K562 (cell line): ENCODE results near the gene IGF1R. TPM values are rescaled to one million over a fixed set of nuclear protein-coding genes. Genes with fewer than 3 reads are reported as not detected.

ENCODE experiments used
- ATAC-seq: fragments of 200-7000 bp; cut with Tn5 transposase; 3 replicates; pipeline ENCODE4 v1.9.1; 2020; ENCODE audit warnings: moderate library complexity
- BruUV-seq: library from RNA; stranded (reverse); fragments of 400-500 nt; replicated peaks from 2 replicates; lab custom pipeline; 2021; lab: Mats Ljungman, UMichigan
- CTCF ChIA-PET: fragments of 300-600 bp; formaldehyde crosslinking; extraction: SDS; loops from one replicate; lab custom pipeline; 2021; ENCODE audit warnings: low intra/inter-chr PET ratio; lab: Yijun Ruan, JAX
- POLR2A ChIA-PET: fragments of 300-600, 350-650 bp; sonication (Branson Sonifier 250); formaldehyde crosslinking; extraction: SDS; loops from one replicate; lab custom pipeline; 2021; ENCODE audit warnings: antibody characterized with exemption, inconsistent platforms; lab: Yijun Ruan, JAX
- DNase-seq, 4 experiments: peaks; one replicate each; pipeline versions ENCODE4 v3.0.0 to v3.0.0-alpha.2; 2011 to 2018; ENCODE audit warnings: low spot score in 3 of 4, mixed read lengths in 3 of 4; ENCODE audit errors: extremely low read depth in 1 of 4
- FAIRE-seq: peaks from 2 replicates; lab custom pipeline; 2011; peaks lifted over from hg19 to GRCh38; lab: Jason Lieb, UNC
- H2AFZ ChIP-seq: 2 replicates; pipeline ENCODE4 v1.6.0; 2011; ENCODE audit warnings: low read depth, low read length, control low read depth, inconsistent platforms
- H3K27ac ChIP-seq: fragments of 200-600 bp; 3 replicates; pipeline ENCODE4 v1.8.0; 2011; ENCODE audit warnings: low read depth, mild to moderate bottlenecking, control low read depth, inconsistent platforms, low read length, moderate library complexity, mixed read lengths; ENCODE audit errors: extremely low read depth
- H3K27me3 ChIP-seq, 2 experiments: fragments of 300-600 bp in 1 of 2; 2 replicates in 1 of 2; 3 replicates in 1 of 2; pipeline versions ENCODE4 v1.6.0 to v1.8.0; 2011; ENCODE audit warnings: inconsistent platforms in 2 of 2, low read length in 2 of 2, mild to moderate bottlenecking in 1 of 2, mixed read lengths in 1 of 2, moderate library complexity in 1 of 2; ENCODE audit not compliant: control insufficient read depth in 2 of 2, insufficient read depth in 2 of 2
- H3K36me3 ChIP-seq: fragments of 300-600 bp; 3 replicates; pipeline ENCODE4 v1.8.0; 2011; ENCODE audit warnings: mild to moderate bottlenecking, low read length, inconsistent platforms; ENCODE audit not compliant: control insufficient read depth, insufficient read depth
- H3K4me1 ChIP-seq, 2 experiments: fragments of 200-600 bp in 1 of 2; replicated peaks in 1 of 2; 2 replicates in 1 of 2; 3 replicates in 1 of 2; pipeline versions ENCODE4 v1.5.1 to v1.8.0; 2011; ENCODE audit warnings: inconsistent platforms in 2 of 2, low read length in 2 of 2, mild to moderate bottlenecking in 1 of 2, mixed read lengths in 1 of 2, moderate library complexity in 1 of 2; ENCODE audit not compliant: control insufficient read depth in 2 of 2, insufficient read depth in 2 of 2
- H3K4me2 ChIP-seq: 2 replicates; pipeline ENCODE4 v1.6.1; 2011; ENCODE audit warnings: low read length, control low read depth, inconsistent platforms, mixed read lengths; ENCODE audit not compliant: insufficient read depth
- H3K4me3 ChIP-seq: fragments of 200-600 bp; sonication (generic), shearing (Covaris generic); 2 replicates; pipeline ENCODE4 v1.5.1; 2016; ENCODE audit warnings: control low read depth, inconsistent platforms
- H3K79me2 ChIP-seq: fragments of 200-600 bp; 3 replicates; pipeline ENCODE4 v1.8.0; 2011; ENCODE audit warnings: low read length, inconsistent platforms; ENCODE audit not compliant: control insufficient read depth, insufficient read depth
- H3K9ac ChIP-seq, 2 experiments: 2 replicates each; pipeline versions ENCODE4 v1.6.0 to v1.6.1; 2011; ENCODE audit warnings: low read depth in 2 of 2, low read length in 2 of 2, control low read depth in 1 of 2, inconsistent platforms in 1 of 2, mild to moderate bottlenecking in 1 of 2, mixed read lengths in 1 of 2; ENCODE audit not compliant: insufficient read depth in 1 of 2
- H3K9me1 ChIP-seq: one replicate; pipeline ENCODE4 v1.6.0; 2011; ENCODE audit warnings: inconsistent platforms, mild to moderate bottlenecking, low read length, moderate library complexity; ENCODE audit not compliant: control insufficient read depth, insufficient read depth
- H3K9me3 ChIP-seq: replicated peaks from 2 replicates; pipeline ENCODE4 v1.5.1; 2011; ENCODE audit warnings: low read depth, low read length, inconsistent platforms; ENCODE audit not compliant: control insufficient read depth, insufficient read depth
- H4K20me1 ChIP-seq: replicated peaks from 2 replicates; pipeline ENCODE4 v1.6.1; 2011; ENCODE audit warnings: low read length, inconsistent platforms, mixed read lengths; ENCODE audit not compliant: control insufficient read depth, insufficient read depth
- BRD4 ChIP-seq: fragments of 200-600 bp; sonication (generic); IDR thresholded peaks from 2 replicates; pipeline ENCODE4 v1.6.1; 2017; ENCODE audit warnings: inconsistent platforms
- FOXP1 ChIP-seq: sonication (generic); formaldehyde crosslinking; IDR thresholded peaks from 2 replicates; pipeline ENCODE4 v1.8.0; 2022; ENCODE audit warnings: mild to moderate bottlenecking, missing genetic modification reagents
- MTA3 ChIP-seq: fragments of 450-650 bp; formaldehyde crosslinking; IDR thresholded peaks from 2 replicates; pipeline ENCODE4 v1.6.1; 2017; ENCODE audit warnings: mild to moderate bottlenecking, borderline replicate concordance
- MYC ChIP-seq, 2 experiments: fragments of 250-450 bp in 1 of 2; sonication (Bioruptor Pico) in 1 of 2; IDR thresholded peaks; 2 replicates each; pipeline versions ENCODE4 v1.5.1 to v1.6.1; 2012 to 2021; ENCODE audit warnings: low read depth in 2 of 2, borderline replicate concordance in 1 of 2, improper control_type of control experiment in 1 of 2, low read length in 1 of 2, mild to moderate bottlenecking in 1 of 2, moderate library complexity in 1 of 2
- ZKSCAN1 ChIP-seq: fragments of 150-350 bp; IDR thresholded peaks from 2 replicates; pipeline ENCODE4 v1.6.1; 2016; ENCODE audit warnings: low read depth, low read length
- ZNF445 ChIP-seq: fragments of 250-450 bp; sonication (Bioruptor Pico); IDR thresholded peaks from 2 replicates; pipeline ENCODE4 v1.4.0; 2020; ENCODE audit warnings: low read depth, mild to moderate bottlenecking, moderate library complexity
- WGBS: fragments of 100-300 bp; shearing (Covaris generic); methylation state at CpG from one replicate; pipeline ENCODE4 v1.1.6; 2016; ENCODE audit warnings: low coverage, mixed read lengths; ENCODE audit not compliant: insufficient coverage; ENCODE audit errors: missing lambda C conversion rate; 5-methylcytosine and 5-hydroxymethylcytosine counted together
- in situ Hi-C: fragments of 300-500 bp; cut with MboI; formaldehyde crosslinking; loops from 4 replicates; pipeline ENCODE4 v1.15.0; 2018; ENCODE audit warnings: inconsistent platforms, mixed read lengths
- intact Hi-C: fragments of 100-400 bp; cut with micrococcal nuclease; formaldehyde crosslinking; loops from 2 replicates; pipeline ENCODE4 v1.14.2; 2022
- polyA plus RNA-seq, 8 experiments: library from polyadenylated mRNA; depleted of rRNA in 4 of 8; stranded (reverse) in 5 of 8; unstranded in 3 of 8; fragments of >200 nt; fragmentation: Nextera tagmentation in 2 of 8; fragmentation: Illumina TruSeq in 1 of 8; extraction: Ambion mirVana in 2 of 8; extraction: Trizol in 1 of 8; gene quantifications; 2 replicates each; pipeline versions ENCODE4 v1.2.1 to v1.2.3, GENCODE V29; 2011 to 2014; ENCODE audit warnings: inconsistent platforms in 1 of 8, missing spikeins in 1 of 8
- total RNA-seq, 7 experiments: library from RNA; depleted of rRNA in 6 of 7; stranded (reverse); fragments of >200 nt in 6 of 7; fragmentation: Illumina TruSeq in 2 of 7; extraction: Trizol in 2 of 7; gene quantifications; 2 replicates each; pipeline versions ENCODE4 v1.2.1 to v1.2.3, GENCODE V29; 2011 to 2021; ENCODE audit warnings: low replicate concordance in 1 of 7
- TF ChIP-seq, protein P1 (sequence below): sonication (generic); formaldehyde crosslinking; IDR thresholded peaks from 2 replicates; pipeline ENCODE4 v1.8.1; 2023; ENCODE audit warnings: mild to moderate bottlenecking, missing genetic modification reagents, moderate library complexity
- TF ChIP-seq, protein P2 (sequence below): sonication (generic); formaldehyde crosslinking; IDR thresholded peaks from 2 replicates; pipeline ENCODE4 v1.8.1; 2023; ENCODE audit warnings: mild to moderate bottlenecking, missing genetic modification reagents
- TF ChIP-seq, protein P3 (sequence below): fragments of 250-450 bp; sonication (Bioruptor Pico); IDR thresholded peaks from 2 replicates; pipeline ENCODE4 v1.9.0; 2021; ENCODE audit warnings: mild to moderate bottlenecking

IGF1R gene
- total and polyA plus RNA-seq, 9 of the 15 experiments (the other 6 are each of a cell fraction or from before 2014, with no cell fraction given): 0.35 to 8.0 (median 1.6) TPM

DNA sequence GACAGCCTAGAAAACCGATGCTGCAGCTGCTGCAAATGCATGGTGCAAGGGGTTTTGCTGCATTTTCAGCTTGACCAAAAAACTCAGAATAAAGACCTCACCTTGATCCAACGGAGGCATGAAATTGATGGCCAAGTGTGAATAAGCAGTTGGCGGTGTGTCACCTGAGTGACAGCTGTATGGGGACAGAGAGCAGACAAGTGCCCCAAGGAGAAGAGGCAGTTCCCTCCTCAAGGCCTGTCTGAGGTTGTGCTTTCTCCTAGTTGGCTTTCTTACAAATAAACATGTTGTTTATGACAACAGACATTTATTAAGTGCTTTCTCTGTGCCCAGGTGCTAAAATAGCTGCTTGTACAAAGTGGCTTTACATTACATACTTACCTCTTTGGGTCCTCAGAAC, 349.0 kb downstream of the IGF1R start:
- no peaks in the 10 kb centered on the region for H3K9me3 ChIP-seq
- FAIRE-seq: peak; percentile 52
- no peaks in the 10 kb centered on the region for H4K20me1 ChIP-seq
- H3K9me1 ChIP-seq: no peaks in the 10 kb centered on the region
- no peak for TF ChIP-seq MTA3
- no peak for TF ChIP-seq ZKSCAN1
- TF ChIP-seq MYC (IDR thresholded peaks at IDR 0.05; ENCODE audit: low read depth, low read length): no peak
- TF ChIP-seq MYC (CRISPR knock-in tag; IDR thresholded peaks at IDR 0.05; ENCODE audit: borderline replicate concordance, low read depth): no peak
- TF ChIP-seq, protein P1, sequence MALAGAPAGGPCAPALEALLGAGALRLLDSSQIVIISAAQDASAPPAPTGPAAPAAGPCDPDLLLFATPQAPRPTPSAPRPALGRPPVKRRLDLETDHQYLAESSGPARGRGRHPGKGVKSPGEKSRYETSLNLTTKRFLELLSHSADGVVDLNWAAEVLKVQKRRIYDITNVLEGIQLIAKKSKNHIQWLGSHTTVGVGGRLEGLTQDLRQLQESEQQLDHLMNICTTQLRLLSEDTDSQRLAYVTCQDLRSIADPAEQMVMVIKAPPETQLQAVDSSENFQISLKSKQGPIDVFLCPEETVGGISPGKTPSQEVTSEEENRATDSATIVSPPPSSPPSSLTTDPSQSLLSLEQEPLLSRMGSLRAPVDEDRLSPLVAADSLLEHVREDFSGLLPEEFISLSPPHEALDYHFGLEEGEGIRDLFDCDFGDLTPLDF (CRISPR knock-in tag): no peak
- TF ChIP-seq, protein P2, sequence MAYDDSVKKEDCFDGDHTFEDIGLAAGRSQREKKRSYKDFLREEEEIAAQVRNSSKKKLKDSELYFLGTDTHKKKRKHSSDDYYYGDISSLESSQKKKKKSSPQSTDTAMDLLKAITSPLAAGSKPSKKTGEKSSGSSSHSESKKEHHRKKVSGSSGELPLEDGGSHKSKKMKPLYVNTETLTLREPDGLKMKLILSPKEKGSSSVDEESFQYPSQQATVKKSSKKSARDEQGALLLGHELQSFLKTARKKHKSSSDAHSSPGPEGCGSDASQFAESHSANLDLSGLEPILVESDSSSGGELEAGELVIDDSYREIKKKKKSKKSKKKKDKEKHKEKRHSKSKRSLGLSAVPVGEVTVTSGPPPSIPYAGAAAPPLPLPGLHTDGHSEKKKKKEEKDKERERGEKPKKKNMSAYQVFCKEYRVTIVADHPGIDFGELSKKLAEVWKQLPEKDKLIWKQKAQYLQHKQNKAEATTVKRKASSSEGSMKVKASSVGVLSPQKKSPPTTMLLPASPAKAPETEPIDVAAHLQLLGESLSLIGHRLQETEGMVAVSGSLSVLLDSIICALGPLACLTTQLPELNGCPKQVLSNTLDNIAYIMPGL (CRISPR knock-in tag): no peak
- TF ChIP-seq BRD4: no peak
- TF ChIP-seq FOXP1: no peak
- TF ChIP-seq, protein P3, sequence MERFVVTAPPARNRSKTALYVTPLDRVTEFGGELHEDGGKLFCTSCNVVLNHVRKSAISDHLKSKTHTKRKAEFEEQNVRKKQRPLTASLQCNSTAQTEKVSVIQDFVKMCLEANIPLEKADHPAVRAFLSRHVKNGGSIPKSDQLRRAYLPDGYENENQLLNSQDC: no peak
- no peak for TF ChIP-seq ZNF445 (CRISPR knock-in tag)
- H3K9ac ChIP-seq: no peak overlapping the region
- intact Hi-C loops (no loop called here), in situ Hi-C loops (no loop called here)
- 2% methylated on average over 3 of the region's 3 CpGs for WGBS
- POLR2A ChIA-PET: no interaction called here
- H3K4me2 ChIP-seq: no peak overlapping the region
- no peak for DNase-seq
- no peak for ATAC-seq
- H3K27ac ChIP-seq: no peak overlapping the region
- no peaks in the 10 kb centered on the region for H3K36me3 ChIP-seq
- no peaks in the 10 kb centered on the region for H3K79me2 ChIP-seq
- BruUV-seq: no TSS peak
- H3K4me3 ChIP-seq: no peak overlapping the region
- H3K4me1 ChIP-seq: no peaks in the 10 kb centered on the region
- no peak overlapping the region for H2AFZ ChIP-seq
- CTCF ChIA-PET: no interaction called here
- H3K27me3 ChIP-seq: peaks cover 0 to 11% of the 10 kb centered on the region in 2 experiments; a peak in 2 of 5 replicates
